A673 (cell line): Measurements from ENCODE around the gene TAPBPL. TPM values are rescaled to one million over a fixed set of nuclear protein-coding genes. Genes with fewer than 3 reads are reported as not detected.
A peak's percentile ranks its signal among the peaks of the same experiment; 100 is the strongest.
"Not testable (repeated sequence)": the region's sequence is repeated elsewhere in the genome, so short reads cannot be mapped to it uniquely, and the experiment has no call there.

ENCODE experiments used
- BruUV-seq: library from RNA; stranded (reverse); fragments of 400-500 nt; replicated peaks from 2 replicates; lab custom pipeline; 2021; lab: Mats Ljungman, UMichigan
- CTCF ChIA-PET: fragments of 300-600 bp; sonication (Branson Sonifier 250); formaldehyde crosslinking; loops from one replicate; lab custom pipeline; 2022; ENCODE audit warnings: antibody characterized with exemption; lab: Charles Lee
- POLR2A ChIA-PET: fragments of 300-600 bp; sonication (Branson Sonifier 250); formaldehyde crosslinking; loops from one replicate; lab custom pipeline; 2022; ENCODE audit warnings: antibody characterized with exemption; ENCODE audit not compliant: low non-redundant PET; lab: Charles Lee
- DNase-seq: peaks from one replicate; pipeline ENCODE4 v3.0.0-alpha.2; 2015; ENCODE audit warnings: low spot score
- H3K27ac ChIP-seq: fragments of 200-600 bp; sonication (generic); 2 replicates; pipeline ENCODE4 v1.5.1; 2016; ENCODE audit warnings: mixed run types, low read depth, mild to moderate bottlenecking, mixed read lengths, antibody characterized with exemption, low read length; ENCODE audit not compliant: poor library complexity, severe bottlenecking
- H3K27me3 ChIP-seq: fragments of 200-600 bp; sonication (generic); replicated peaks from 2 replicates; pipeline ENCODE4 v1.6.1; 2017; ENCODE audit warnings: mixed run types, low read depth, mild to moderate bottlenecking, mixed read lengths, antibody characterized with exemption, low read length; ENCODE audit not compliant: insufficient read depth, poor library complexity
- H3K36me3 ChIP-seq: fragments of 200-600 bp; sonication (generic); 2 replicates; pipeline ENCODE4 v1.6.1; 2016; ENCODE audit warnings: mixed run types, mild to moderate bottlenecking, mixed read lengths, antibody characterized with exemption, low read length; ENCODE audit not compliant: insufficient read depth, poor library complexity, severe bottlenecking
- H3K4me1 ChIP-seq: fragments of 200-600 bp; sonication (generic); 2 replicates; pipeline ENCODE4 v1.6.1; 2017; ENCODE audit warnings: mixed run types, mild to moderate bottlenecking, mixed read lengths, antibody characterized with exemption, low read length; ENCODE audit not compliant: insufficient read depth, poor library complexity, severe bottlenecking
- H3K4me3 ChIP-seq: fragments of 200-600 bp; sonication (generic); 2 replicates; pipeline ENCODE4 v1.5.1; 2016; ENCODE audit warnings: low read depth, mixed run types, mild to moderate bottlenecking, mixed read lengths, low read length; ENCODE audit not compliant: poor library complexity, severe bottlenecking
- H3K9me3 ChIP-seq: fragments of 200-600 bp; sonication (generic); 2 replicates; pipeline ENCODE4 v1.6.1; 2016; ENCODE audit warnings: mixed run types, low read depth, mild to moderate bottlenecking, mixed read lengths, antibody characterized with exemption, low read length; ENCODE audit not compliant: poor library complexity, severe bottlenecking
- EZH2 ChIP-seq: fragments of 200-600 bp; sonication (generic); IDR thresholded peaks from 2 replicates; pipeline ENCODE4 v1.6.1; 2017; ENCODE audit warnings: borderline replicate concordance, low read depth, mild to moderate bottlenecking, mixed read lengths, antibody characterized with exemption, low read length; ENCODE audit not compliant: poor library complexity, severe bottlenecking
- intact Hi-C: fragments of 100-400 bp; cut with micrococcal nuclease; formaldehyde crosslinking; loops from one replicate; pipeline ENCODE4 v1.10.0; 2022; ENCODE audit not compliant: unreplicated experiment
- total RNA-seq: library from RNA; stranded (reverse); gene quantifications from 2 replicates; pipeline ENCODE4 v1.2.3, GENCODE V29; 2021
- TF ChIP-seq, protein P1 (sequence below): fragments of 300-800, 200-600 bp; sonication (generic); conservative IDR thresholded peaks from 2 replicates; pipeline ENCODE4 v1.5.1; 2017; ENCODE audit warnings: low read depth, mild to moderate bottlenecking, antibody characterized with exemption, low read length, moderate library complexity, mixed read lengths

The TAPBPL gene
- total RNA-seq, 1 experiment from 2014 or later, result 6.9 TPM

DNA sequence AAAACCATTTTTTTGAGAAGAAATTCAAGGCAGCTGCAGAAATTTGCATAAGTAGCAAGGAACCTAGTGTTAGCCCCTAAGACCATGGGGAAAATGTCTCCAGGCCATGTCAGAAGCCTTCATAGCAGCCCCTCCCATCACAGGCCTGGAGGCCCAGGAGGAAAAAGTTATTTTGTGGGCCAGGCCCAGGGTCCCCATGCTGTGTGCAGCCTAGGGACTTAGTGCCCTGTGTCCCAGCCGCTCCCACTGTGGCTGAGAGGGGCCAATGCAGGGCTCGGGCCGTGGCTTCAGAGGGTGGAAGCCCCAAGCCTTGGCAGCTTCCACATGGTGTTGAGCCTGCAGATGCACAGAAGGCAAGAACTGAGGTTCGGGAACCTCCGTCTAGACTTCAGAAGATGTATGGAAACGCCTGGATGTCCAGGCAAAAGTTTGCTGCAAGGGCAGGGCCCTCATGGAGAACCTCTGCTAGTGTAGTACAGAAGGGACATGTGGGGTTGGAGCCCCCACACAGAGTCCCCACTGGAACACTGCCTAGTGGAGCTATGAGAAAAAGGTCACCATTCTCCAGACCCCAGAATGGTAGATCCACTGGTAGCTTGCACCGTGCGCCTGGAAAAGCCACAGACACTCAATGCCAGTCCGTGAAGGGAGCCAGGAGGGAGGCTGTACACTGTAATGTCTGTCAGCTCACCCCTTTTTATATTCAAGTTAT is 15.9 kb downstream of the TAPBPL start:
- intact Hi-C loops, DNase-seq, H3K27ac ChIP-seq, BruUV-seq, CTCF ChIA-PET, H3K9me3 ChIP-seq, POLR2A ChIA-PET, H3K4me3 ChIP-seq, H3K27me3 ChIP-seq: not testable (repeated sequence)
- peaks cover 30% of the 10 kb centered on the region for H3K36me3 ChIP-seq
- peaks cover 14% of the 10 kb centered on the region for H3K4me1 ChIP-seq

DNA sequence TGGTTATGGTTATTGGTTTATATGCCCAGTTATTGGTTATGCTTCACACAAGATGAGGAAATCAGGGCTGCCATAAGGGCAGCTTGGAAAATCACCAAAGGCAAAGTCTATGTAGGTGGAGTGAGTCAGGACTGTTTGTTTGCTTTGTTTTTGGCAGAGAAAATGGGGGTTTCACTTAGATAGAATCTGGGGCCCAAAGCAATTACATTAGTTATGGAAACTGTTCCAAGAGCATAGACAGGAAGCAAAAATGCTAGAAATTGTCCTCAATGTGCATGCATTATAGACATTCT is 16.4 kb downstream of the TAPBPL start:
- peaks cover 26% of the 10 kb centered on the region for H3K36me3 ChIP-seq
- no peaks in the 10 kb centered on the region for H3K27me3 ChIP-seq
- peaks cover 14% of the 10 kb centered on the region for H3K4me1 ChIP-seq
- ChIA-PET POLR2A (no interaction called here), CTCF (no interaction called here)
- no peak overlapping the region for H3K27ac ChIP-seq
- BruUV-seq, result no TSS peak
- intact Hi-C loops, result no loop called here
- no peaks in the 10 kb centered on the region for H3K9me3 ChIP-seq
- no peak for DNase-seq
- TF ChIP-seq, protein P1, sequence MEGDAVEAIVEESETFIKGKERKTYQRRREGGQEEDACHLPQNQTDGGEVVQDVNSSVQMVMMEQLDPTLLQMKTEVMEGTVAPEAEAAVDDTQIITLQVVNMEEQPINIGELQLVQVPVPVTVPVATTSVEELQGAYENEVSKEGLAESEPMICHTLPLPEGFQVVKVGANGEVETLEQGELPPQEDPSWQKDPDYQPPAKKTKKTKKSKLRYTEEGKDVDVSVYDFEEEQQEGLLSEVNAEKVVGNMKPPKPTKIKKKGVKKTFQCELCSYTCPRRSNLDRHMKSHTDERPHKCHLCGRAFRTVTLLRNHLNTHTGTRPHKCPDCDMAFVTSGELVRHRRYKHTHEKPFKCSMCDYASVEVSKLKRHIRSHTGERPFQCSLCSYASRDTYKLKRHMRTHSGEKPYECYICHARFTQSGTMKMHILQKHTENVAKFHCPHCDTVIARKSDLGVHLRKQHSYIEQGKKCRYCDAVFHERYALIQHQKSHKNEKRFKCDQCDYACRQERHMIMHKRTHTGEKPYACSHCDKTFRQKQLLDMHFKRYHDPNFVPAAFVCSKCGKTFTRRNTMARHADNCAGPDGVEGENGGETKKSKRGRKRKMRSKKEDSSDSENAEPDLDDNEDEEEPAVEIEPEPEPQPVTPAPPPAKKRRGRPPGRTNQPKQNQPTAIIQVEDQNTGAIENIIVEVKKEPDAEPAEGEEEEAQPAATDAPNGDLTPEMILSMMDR, result no peak
- no peak for TF ChIP-seq EZH2
- H3K4me3 ChIP-seq, result no peak overlapping the region

DNA sequence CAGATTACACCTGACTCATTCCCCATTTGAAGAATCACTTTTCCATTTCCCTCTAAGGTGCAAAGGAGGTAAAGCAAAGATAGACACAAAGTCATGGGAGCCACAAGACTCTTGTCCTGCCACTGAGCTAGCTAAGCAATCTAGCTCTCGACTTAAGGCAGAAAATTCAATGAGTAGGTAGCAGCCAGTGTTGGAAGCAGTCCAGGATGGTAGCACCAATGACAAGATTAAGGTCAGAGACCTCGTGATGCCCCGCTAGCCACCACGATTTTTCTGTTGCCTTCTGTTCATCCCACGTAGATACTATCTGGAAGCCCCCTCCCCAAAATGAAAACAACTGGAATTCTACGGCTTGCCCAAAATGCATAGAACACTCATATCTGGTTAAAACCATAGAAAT is 17.2 kb downstream of the TAPBPL start:
- no peak overlapping the region for H3K27ac ChIP-seq
- ChIA-PET CTCF (no interaction called here), POLR2A (no interaction called here)
- peak overlapping the region; percentile 82 for H3K4me3 ChIP-seq
- no peaks in the 10 kb centered on the region for H3K27me3 ChIP-seq
- intact Hi-C loops, result no loop called here
- peaks cover 18% of the 10 kb centered on the region for H3K36me3 ChIP-seq
- no peaks in the 10 kb centered on the region for H3K9me3 ChIP-seq
- BruUV-seq, result no TSS peak
- TF ChIP-seq, protein P1, result no peak
- TF ChIP-seq EZH2, result no peak
- H3K4me1 ChIP-seq, result peaks cover 14% of the 10 kb centered on the region
- no peak for DNase-seq
